Chondrocyte (in vitro differentiated cells): ENCODE measurements around the gene TGM4. TPM values are rescaled to one million over a fixed set of nuclear protein-coding genes. Genes with fewer than 3 reads are reported as not detected.

Experiments used
- DNase-seq: peaks from one replicate; pipeline ENCODE4 v3.0.0; 2021; ENCODE audit warnings: mixed read lengths, low spot score
- H3K27ac Mint-ChIP-seq: one replicate; pipeline ENCODE4 v1.8.0; 2021; ENCODE audit warnings: mild to moderate bottlenecking, moderate library complexity, mixed read lengths; ENCODE audit not compliant: unreplicated experiment
- H3K27me3 Mint-ChIP-seq: 2 replicates; pipeline ENCODE4 v1.8.0; 2021; ENCODE audit warnings: low read depth, mixed read lengths
- H3K36me3 Mint-ChIP-seq: 2 replicates; pipeline ENCODE4 v1.8.0; 2021; ENCODE audit warnings: low read depth, mixed read lengths
- H3K4me1 Mint-ChIP-seq: 2 replicates; pipeline ENCODE4 v1.8.0; 2021; ENCODE audit warnings: low read depth, mild to moderate bottlenecking, mixed read lengths
- H3K4me3 Mint-ChIP-seq: one replicate; pipeline ENCODE4 v1.8.0; 2021; ENCODE audit warnings: mild to moderate bottlenecking, moderate library complexity, mixed read lengths; ENCODE audit not compliant: unreplicated experiment
- H3K9me3 Mint-ChIP-seq: 2 replicates; pipeline ENCODE4 v1.8.0; 2021; ENCODE audit warnings: low read depth, mixed read lengths
- total RNA-seq: library from RNA; stranded (reverse); gene quantifications from 3 replicates; pipeline ENCODE4 v1.2.1, GENCODE V29; 2021
- TF ChIP-seq, protein P1 (sequence below): fragments of 200-600 bp; sonication (generic); IDR thresholded peaks from 2 replicates; pipeline ENCODE4 v1.5.0; 2021; ENCODE audit warnings: antibody characterized with exemption, mild to moderate bottlenecking, moderate library complexity

Gene TGM4
- total RNA-seq, 1 donor from 2014 or later, result 0.27 TPM

GRCh38 chr3:44894485-44894884, 20.1 kb downstream of the TGM4 start:
- no peak overlapping the region for H3K27ac Mint-ChIP-seq

GRCh38 chr3:44896440-44896839, 22.0 kb downstream of the TGM4 start:
- H3K9me3 Mint-ChIP-seq, result no peaks in the 10 kb centered on the region
- no peaks in the 10 kb centered on the region for H3K27me3 Mint-ChIP-seq
- H3K27ac Mint-ChIP-seq, result no peak overlapping the region
- no peak for DNase-seq
- TF ChIP-seq, protein P1, sequence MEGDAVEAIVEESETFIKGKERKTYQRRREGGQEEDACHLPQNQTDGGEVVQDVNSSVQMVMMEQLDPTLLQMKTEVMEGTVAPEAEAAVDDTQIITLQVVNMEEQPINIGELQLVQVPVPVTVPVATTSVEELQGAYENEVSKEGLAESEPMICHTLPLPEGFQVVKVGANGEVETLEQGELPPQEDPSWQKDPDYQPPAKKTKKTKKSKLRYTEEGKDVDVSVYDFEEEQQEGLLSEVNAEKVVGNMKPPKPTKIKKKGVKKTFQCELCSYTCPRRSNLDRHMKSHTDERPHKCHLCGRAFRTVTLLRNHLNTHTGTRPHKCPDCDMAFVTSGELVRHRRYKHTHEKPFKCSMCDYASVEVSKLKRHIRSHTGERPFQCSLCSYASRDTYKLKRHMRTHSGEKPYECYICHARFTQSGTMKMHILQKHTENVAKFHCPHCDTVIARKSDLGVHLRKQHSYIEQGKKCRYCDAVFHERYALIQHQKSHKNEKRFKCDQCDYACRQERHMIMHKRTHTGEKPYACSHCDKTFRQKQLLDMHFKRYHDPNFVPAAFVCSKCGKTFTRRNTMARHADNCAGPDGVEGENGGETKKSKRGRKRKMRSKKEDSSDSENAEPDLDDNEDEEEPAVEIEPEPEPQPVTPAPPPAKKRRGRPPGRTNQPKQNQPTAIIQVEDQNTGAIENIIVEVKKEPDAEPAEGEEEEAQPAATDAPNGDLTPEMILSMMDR, result no peak
- no peak overlapping the region for H3K4me3 Mint-ChIP-seq
- H3K4me1 Mint-ChIP-seq, result peaks cover 37% of the 10 kb centered on the region
- H3K36me3 Mint-ChIP-seq, result no peaks in the 10 kb centered on the region

More at GRCh38 chr3:44894485-44894884, 20.1 kb downstream of the TGM4 start:
- H3K36me3 Mint-ChIP-seq, result no peaks in the 10 kb centered on the region
- no peaks in the 10 kb centered on the region for H3K9me3 Mint-ChIP-seq
- no peaks in the 10 kb centered on the region for H3K27me3 Mint-ChIP-seq
- no peak overlapping the region for H3K4me3 Mint-ChIP-seq
- peaks cover 29% of the 10 kb centered on the region for H3K4me1 Mint-ChIP-seq
- DNase-seq, result no peak
- TF ChIP-seq, protein P1, result no peak

- DNase-seq, result no peak
- Mint-ChIP-seq H3K4me3 (no peak overlapping the region), H3K27ac (no peak overlapping the region), H3K36me3 (no peaks in the 10 kb centered on the region), H3K9me3 (no peaks in the 10 kb centered on the region), H3K27me3 (no peaks in the 10 kb centered on the region), H3K4me1 (peaks cover 19% of the 10 kb centered on the region)
- TF ChIP-seq, protein P1, result no peak
Observed at GRCh38 chr3:44899683-44900367, 25.4 kb downstream of the TGM4 start.

GRCh38 chr3:44902628-44903027, 28.2 kb downstream of the TGM4 start:
- no peaks in the 10 kb centered on the region for H3K9me3 Mint-ChIP-seq

GRCh38 chr3:44903314-44903713, 28.9 kb downstream of the TGM4 start:
- H3K27ac Mint-ChIP-seq, result no peak overlapping the region
- TF ChIP-seq, protein P1, result no peak
- peaks cover 3% of the 10 kb centered on the region for H3K9me3 Mint-ChIP-seq
- DNase-seq, result no peak
- peaks cover 8% of the 10 kb centered on the region for H3K4me1 Mint-ChIP-seq
- no peaks in the 10 kb centered on the region for H3K27me3 Mint-ChIP-seq
- H3K4me3 Mint-ChIP-seq, result no peak overlapping the region
- peaks cover 2% of the 10 kb centered on the region for H3K36me3 Mint-ChIP-seq

More at GRCh38 chr3:44902628-44903027, 28.2 kb downstream of the TGM4 start:
- Mint-ChIP-seq H3K4me1 (peaks cover 8% of the 10 kb centered on the region), H3K27me3 (no peaks in the 10 kb centered on the region), H3K36me3 (no peaks in the 10 kb centered on the region), H3K27ac (no peak overlapping the region), H3K4me3 (no peak overlapping the region)
- TF ChIP-seq, protein P1, result no peak
- DNase-seq, result no peak
